Stimulated activated naive CD8-positive, alpha-beta T cell treated with anti-CD3 and anti-CD28 coated beads, Interleukin-15, Interleukin-2, amounts not matched to agents 100 U/mL and 50 U/mL, for 24 hours (primary cell): Measurements from ENCODE around the gene RAI14.

ENCODE experiments used
- ATAC-seq: fragments of 150-1000 bp; cut with Tn5 transposase; one replicate; pipeline ENCODE4 v1.10.0; 2021
- DNase-seq: peaks from one replicate; pipeline ENCODE4 v3.0.0; 2021

Gene RAI14

DNA sequence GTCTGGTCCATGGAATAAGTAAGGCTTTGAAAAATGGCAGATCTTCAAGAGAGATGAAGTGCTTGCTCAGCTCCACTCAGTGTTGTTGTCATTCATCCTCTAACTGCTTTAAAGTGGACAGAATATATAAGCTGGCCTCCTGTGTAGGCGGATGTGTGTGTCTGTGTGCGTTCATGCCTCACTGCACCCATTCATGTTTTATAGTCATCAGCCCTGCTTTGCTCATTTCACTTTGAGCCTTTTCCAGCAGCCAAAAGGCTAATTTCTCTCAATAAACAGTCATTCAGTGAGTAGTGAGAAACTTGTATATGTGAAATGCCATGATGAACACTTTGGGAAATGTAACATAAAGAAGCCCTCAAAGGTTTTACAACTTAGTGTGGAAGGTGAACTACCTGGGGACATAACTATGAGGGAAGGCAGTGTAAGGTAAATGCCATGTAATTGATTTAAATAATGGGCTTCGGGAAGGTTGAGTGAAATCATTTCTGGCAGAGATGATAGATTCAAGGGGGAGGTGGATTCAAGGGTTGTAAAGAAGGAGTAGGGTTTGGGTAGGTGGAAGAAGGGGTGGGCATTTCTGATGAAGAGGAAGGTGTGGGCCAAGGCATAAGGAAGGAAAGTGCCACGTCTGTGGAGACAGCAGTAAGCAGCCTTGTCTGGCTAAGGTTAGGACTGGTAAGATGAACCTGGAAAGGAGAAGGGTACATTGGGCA lies 198.5 kb downstream of the RAI14 start:
- ATAC-seq (no peak), DNase-seq (no peak)

DNA sequence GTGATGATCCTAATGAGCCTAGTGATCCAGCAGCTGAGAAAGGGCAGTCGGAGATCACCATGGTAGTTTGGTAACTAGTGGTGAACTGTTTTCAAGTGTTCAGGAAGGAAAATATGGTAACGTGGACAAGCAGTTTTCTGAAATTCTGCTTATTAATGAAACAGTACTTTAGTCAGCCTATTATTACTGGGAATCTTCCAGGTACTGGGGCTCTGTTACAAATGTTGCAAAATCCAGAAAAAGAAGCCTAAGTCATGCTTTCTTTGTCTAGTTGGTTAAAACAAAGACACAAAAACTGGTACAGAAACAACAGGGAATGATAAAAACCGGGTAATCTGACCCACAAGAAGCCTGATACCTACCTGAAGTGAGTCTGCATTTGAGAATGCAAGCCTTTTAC lies 201.0 kb downstream of the RAI14 start:
- ATAC-seq (no peak), DNase-seq (no peak)

DNA sequence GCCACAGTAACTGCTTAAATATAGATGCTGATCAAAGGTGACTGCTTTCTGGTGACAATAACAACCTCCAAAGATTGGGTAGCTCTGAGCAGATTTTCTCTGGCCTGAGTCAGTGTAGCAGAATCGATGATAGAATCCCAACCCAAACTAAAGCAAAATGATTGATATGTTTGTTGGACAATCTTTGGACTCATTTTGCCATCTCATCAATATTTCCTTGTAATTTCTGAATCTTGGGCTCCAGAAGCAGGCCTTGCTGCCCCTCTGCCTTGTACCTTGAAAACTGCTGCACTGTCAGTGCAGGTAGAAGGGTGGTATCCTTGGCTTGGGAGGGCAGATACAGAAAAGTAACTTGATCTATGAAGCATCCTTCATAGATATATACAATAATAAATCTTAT lies 201.8 kb downstream of the RAI14 start:
- no peak for DNase-seq
- ATAC-seq: no peak

DNA sequence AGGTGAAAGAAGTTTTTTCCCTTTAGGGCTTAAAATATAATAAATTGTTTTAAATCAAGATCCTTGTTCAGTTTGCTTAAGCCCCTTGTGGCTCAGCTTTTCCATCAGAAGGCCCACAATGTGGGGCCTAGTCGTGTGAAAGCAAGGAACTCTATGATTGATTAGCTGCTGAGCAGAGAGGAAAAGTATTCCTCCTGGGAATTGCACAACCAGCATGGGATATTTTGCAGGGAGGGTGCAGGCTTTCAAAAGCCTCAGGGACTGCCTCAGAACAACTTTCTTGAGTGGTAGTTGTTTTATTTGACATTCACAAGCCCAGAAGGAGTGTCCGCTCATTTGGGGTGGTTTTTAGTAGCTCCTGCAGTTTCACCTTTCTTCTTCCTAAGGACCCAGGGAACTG lies 202.7 kb downstream of the RAI14 start:
- no peak for ATAC-seq
- DNase-seq: no peak

DNA sequence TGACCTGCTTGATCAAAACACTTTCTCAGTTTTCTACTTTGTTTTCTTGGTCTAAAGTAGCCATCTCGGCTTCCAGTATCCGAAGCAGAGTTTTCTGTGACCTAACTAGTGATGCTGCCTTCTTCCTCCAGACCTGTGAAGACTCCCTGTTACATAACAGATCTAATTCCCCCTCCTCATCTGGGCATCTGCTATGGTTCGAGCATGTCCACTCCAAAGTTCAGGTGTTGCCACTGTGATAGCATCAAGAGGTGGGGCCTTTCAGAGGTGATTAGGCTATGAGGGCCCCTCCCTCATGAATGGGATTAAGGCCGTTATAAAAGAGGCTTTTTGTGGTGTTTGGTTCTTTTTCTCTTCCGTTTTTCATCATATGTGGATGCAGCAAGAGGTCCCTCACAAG lies 203.1 kb downstream of the RAI14 start:
- ATAC-seq: no peak
- no peak for DNase-seq

DNA sequence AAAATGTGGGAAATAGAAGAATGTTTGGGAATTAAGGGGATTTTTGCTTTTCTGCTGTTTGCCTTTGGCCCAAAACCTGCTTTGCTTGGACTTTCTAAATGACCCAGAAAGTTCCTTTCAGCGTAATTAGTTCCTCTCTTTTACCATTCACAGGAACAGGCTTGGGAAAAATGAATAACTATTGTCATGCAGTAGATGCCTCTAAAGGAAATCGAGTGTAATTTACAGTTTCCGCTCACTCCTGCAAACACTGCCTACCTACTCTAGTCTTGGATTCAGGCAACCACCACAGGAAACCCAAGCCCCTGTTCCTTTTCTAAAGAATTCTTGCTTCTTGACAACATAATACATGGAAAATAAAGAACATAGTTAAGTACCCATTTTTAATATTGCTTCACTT lies 207.8 kb downstream of the RAI14 start:
- DNase-seq: no peak
- no peak for ATAC-seq

GRCh38 chr5:34865091-34865490 lies 209.0 kb downstream of the RAI14 start:
- no peak for ATAC-seq

GRCh38 chr5:34866989-34867471 lies 210.9 kb downstream of the RAI14 start:
- ATAC-seq (no peak), DNase-seq (no peak)

More at GRCh38 chr5:34865091-34865490, 209.0 kb downstream of the RAI14 start:
- DNase-seq: no peak

DNA sequence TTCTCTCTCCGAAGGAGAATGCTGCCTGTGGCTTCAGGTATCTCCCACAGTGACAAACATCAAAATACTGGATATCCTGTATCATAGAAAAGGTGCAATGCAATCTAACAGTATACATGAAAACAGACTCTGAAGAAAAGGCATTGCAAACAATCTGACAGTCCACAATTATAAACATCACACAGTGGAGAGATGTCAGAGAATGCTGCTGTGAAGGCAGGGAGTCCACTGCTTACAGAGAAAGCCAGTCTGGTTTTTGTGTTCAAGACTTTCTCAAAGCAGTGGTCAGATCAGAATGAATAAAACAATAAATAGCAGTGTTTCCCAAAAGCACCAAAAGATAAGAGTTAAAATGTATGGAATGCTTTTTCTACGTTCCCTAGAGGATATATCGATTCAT lies 211.5 kb downstream of the RAI14 start:
- ATAC-seq: no peak

DNA sequence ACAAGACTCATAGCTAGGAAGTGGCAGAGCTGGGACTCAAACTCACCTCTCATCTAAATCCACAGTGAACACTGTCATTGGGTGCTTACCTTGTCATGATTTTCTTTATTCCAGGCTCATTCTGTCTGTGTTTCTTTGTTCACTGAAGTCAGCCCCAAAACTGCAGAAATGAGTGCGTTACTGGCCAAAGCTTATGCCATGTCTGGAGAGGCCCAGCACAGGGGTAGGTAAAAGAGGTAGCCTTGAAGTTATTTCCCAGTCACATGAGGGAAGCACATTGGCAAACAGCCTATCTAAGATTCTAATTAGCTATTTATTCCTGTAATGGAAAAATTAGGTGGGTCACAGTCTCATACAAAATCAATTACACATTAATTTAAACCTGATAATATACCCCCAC lies 212.7 kb downstream of the RAI14 start:
- DNase-seq: no peak
- no peak for ATAC-seq

More for the DNA sequence above, 211.5 kb downstream of the RAI14 start:
- no peak for DNase-seq

DNA sequence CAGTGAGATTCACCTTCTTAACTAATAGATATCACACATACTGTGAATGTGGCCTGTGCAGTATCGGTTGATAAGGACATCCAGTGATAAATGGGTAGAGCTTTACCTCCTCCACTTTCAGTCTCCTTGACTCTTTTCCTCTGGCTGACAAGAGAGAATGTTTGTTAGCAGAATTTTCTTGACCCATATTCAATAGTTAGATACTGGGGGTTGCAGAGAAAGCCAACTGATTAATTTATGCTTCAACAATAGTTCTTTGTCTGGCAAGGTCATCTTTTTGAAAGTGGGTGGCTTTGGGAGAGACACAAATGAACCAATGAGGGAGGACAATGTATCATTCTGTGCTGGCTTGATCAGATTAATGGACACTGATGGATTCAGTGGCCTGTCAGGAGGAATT lies 213.1 kb downstream of the RAI14 start:
- ATAC-seq (no peak), DNase-seq (no peak)

- no peak for ATAC-seq
- DNase-seq: no peak
These were observed 214.3 kb downstream of the RAI14 start for GRCh38 chr5:34870382-34870781.

DNA sequence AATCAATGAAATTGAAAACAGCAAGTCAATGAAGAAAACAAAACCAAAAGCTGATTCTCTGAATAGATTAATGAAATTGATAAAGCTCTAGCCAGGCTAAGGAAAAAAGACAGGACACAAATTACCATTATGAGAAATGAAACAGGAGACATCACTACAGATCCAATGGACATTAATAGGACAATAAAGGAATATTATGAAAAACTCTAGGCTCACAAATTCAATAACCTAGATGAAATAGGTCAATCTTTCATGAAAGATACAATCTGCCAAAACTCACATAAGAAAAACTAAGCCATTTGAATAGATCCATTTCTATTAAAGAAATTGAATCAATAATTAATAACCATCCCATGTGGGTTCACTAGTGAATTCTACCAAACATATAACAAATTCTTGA lies 220.1 kb downstream of the RAI14 start:
- ATAC-seq (no peak), DNase-seq (no peak)

DNA sequence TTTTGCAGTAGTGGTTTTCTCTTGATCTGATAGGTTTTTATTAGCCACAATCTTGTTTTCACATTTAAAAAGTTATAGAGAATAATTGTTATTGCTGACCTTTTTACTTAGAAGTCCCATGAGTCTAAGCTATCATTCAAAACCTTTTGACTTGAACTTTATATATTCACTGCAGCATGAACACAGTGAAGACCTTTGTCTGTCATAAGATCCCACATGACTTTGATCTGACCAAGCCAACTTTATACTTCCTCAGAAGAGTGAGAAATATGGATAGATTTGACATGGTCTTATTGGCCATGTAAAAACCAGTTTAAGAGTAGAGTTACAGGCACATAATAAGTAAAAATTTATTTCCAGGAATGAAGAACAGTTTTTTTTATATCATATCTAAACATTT lies 225.1 kb downstream of the RAI14 start:
- ATAC-seq: no peak
- no peak for DNase-seq
